Endothelial cell (in vitro differentiated cells): ENCODE data around the gene PLAC8L1. TPM values are rescaled to one million over a fixed set of nuclear protein-coding genes. Genes with fewer than 3 reads are reported as not detected.

Source experiments
- DNase-seq: peaks from one replicate; pipeline ENCODE4 v3.0.0; 2021; ENCODE audit warnings: low spot score
- H3K27ac Mint-ChIP-seq: one replicate; pipeline ENCODE4 v1.8.0; 2021; ENCODE audit warnings: mixed read lengths, inconsistent platforms; ENCODE audit not compliant: unreplicated experiment
- H3K27me3 Mint-ChIP-seq: one replicate; pipeline ENCODE4 v1.8.0; 2021; ENCODE audit warnings: mild to moderate bottlenecking, moderate library complexity, mixed read lengths, inconsistent platforms; ENCODE audit not compliant: unreplicated experiment
- H3K36me3 Mint-ChIP-seq: one replicate; pipeline ENCODE4 v1.8.0; 2021; ENCODE audit warnings: mild to moderate bottlenecking, low read depth, mixed read lengths, inconsistent platforms; ENCODE audit not compliant: unreplicated experiment
- H3K4me1 Mint-ChIP-seq: one replicate; pipeline ENCODE4 v1.8.0; 2021; ENCODE audit warnings: mild to moderate bottlenecking, mixed read lengths, inconsistent platforms; ENCODE audit not compliant: unreplicated experiment
- H3K4me3 Mint-ChIP-seq: one replicate; pipeline ENCODE4 v1.8.0; 2021; ENCODE audit warnings: mild to moderate bottlenecking, mixed read lengths, inconsistent platforms; ENCODE audit not compliant: unreplicated experiment
- H3K9me3 Mint-ChIP-seq: one replicate; pipeline ENCODE4 v1.8.0; 2021; ENCODE audit warnings: mixed read lengths, inconsistent platforms; ENCODE audit not compliant: unreplicated experiment
- CTCF ChIP-seq: fragments of 200-600 bp; sonication (generic); IDR thresholded peaks from one replicate; pipeline ENCODE4 v1.5.0; 2021; ENCODE audit warnings: antibody characterized with exemption; ENCODE audit not compliant: unreplicated experiment
- total RNA-seq: library from RNA; stranded (reverse); fragmentation: NEBNext Ultra II Directional; extraction: Animal tissue kit (Norgen Biotek cat#: 25700); gene quantifications from one replicate; pipeline ENCODE4 v1.2.1, GENCODE V29; 2021; ENCODE audit not compliant: unreplicated experiment

PLAC8L1 gene
- total RNA-seq, 1 donor from 2014 or later, result 0.80 TPM

- Mint-ChIP-seq H3K27me3 (no peaks in the 10 kb centered on the region), H3K4me1 (no peaks in the 10 kb centered on the region), H3K27ac (no peak overlapping the region), H3K4me3 (no peak overlapping the region), H3K36me3 (no peaks in the 10 kb centered on the region), H3K9me3 (no peaks in the 10 kb centered on the region)
- TF ChIP-seq CTCF, result no peak
- DNase-seq, result no peak
These were observed 22.6 kb downstream of the PLAC8L1 start for GRCh38 chr5:146082798-146083197.

GRCh38 chr5:146081556-146081955, 23.8 kb downstream of the PLAC8L1 start:
- Mint-ChIP-seq H3K36me3 (no peaks in the 10 kb centered on the region), H3K27me3 (no peaks in the 10 kb centered on the region), H3K27ac (no peak overlapping the region), H3K4me1 (no peaks in the 10 kb centered on the region), H3K9me3 (no peaks in the 10 kb centered on the region), H3K4me3 (no peak overlapping the region)
- no peak for TF ChIP-seq CTCF
- no peak for DNase-seq

- Mint-ChIP-seq H3K27ac (no peak overlapping the region), H3K4me1 (no peaks in the 10 kb centered on the region), H3K27me3 (no peaks in the 10 kb centered on the region), H3K4me3 (no peak overlapping the region), H3K9me3 (no peaks in the 10 kb centered on the region), H3K36me3 (no peaks in the 10 kb centered on the region)
- TF ChIP-seq CTCF, result no peak
- DNase-seq, result no peak
These were observed 25.5 kb downstream of the PLAC8L1 start for GRCh38 chr5:146079695-146080373.

GRCh38 chr5:146078566-146078965, 26.8 kb downstream of the PLAC8L1 start:
- no peak overlapping the region for H3K4me3 Mint-ChIP-seq
- DNase-seq, result no peak
- no peaks in the 10 kb centered on the region for H3K9me3 Mint-ChIP-seq
- H3K36me3 Mint-ChIP-seq, result no peaks in the 10 kb centered on the region
- H3K27ac Mint-ChIP-seq, result no peak overlapping the region
- TF ChIP-seq CTCF, result no peak
- no peaks in the 10 kb centered on the region for H3K4me1 Mint-ChIP-seq
- H3K27me3 Mint-ChIP-seq, result no peaks in the 10 kb centered on the region

GRCh38 chr5:146076455-146076854, 28.9 kb downstream of the PLAC8L1 start:
- Mint-ChIP-seq H3K36me3 (no peaks in the 10 kb centered on the region), H3K4me1 (no peaks in the 10 kb centered on the region), H3K4me3 (no peak overlapping the region), H3K9me3 (no peaks in the 10 kb centered on the region), H3K27ac (no peak overlapping the region), H3K27me3 (no peaks in the 10 kb centered on the region)
- no peak for DNase-seq
- TF ChIP-seq CTCF, result no peak
